Spinal cord (tissue), 10 donors: ENCODE results near the gene NPFFR2. TPM values are rescaled to one million over a fixed set of nuclear protein-coding genes. Genes with fewer than 3 reads are reported as not detected.
"Not testable (repeated sequence)": the region's sequence is repeated elsewhere in the genome, so short reads cannot be mapped to it uniquely, and the experiment has no call there.

Experiments used
- DNase-seq, 6 donors: peaks; one replicate each; pipeline versions ENCODE4 v3.0.0 to v3.0.0-alpha.2; 2013 to 2015; ENCODE audit warnings: low spot score in 6 of 6, low read depth in 4 of 6
- H3K27ac ChIP-seq: one replicate; pipeline ENCODE4 v1.5.1; 2013; ENCODE audit warnings: low read depth, low read length, control low read depth
- H3K27me3 ChIP-seq: one replicate; pipeline ENCODE4 v1.6.1; 2013; ENCODE audit warnings: low read length; ENCODE audit not compliant: control insufficient read depth, insufficient read depth
- H3K36me3 ChIP-seq: one replicate; pipeline ENCODE4 v1.6.1; 2013; ENCODE audit warnings: low read length; ENCODE audit not compliant: control insufficient read depth, insufficient read depth
- H3K4me1 ChIP-seq: one replicate; pipeline ENCODE4 v1.6.1; 2013; ENCODE audit warnings: low read length; ENCODE audit not compliant: control insufficient read depth, insufficient read depth
- H3K4me3 ChIP-seq: one replicate; pipeline ENCODE4 v1.5.1; 2013; ENCODE audit warnings: low read depth, low read length, control low read depth
- H3K9me3 ChIP-seq: one replicate; pipeline ENCODE4 v1.6.1; 2013; ENCODE audit warnings: low read length; ENCODE audit not compliant: control insufficient read depth, insufficient read depth
- WGBS: methylation state at CpG from one replicate; pipeline ENCODE4 v1.1.5; 2013; ENCODE audit warnings: missing lambda C conversion rate; ENCODE audit not compliant: insufficient coverage; 5-methylcytosine and 5-hydroxymethylcytosine counted together
- polyA plus RNA-seq, 2 donors: library from polyadenylated mRNA; unstranded; fragments of 120-200 nt; gene quantifications; one replicate each; pipeline ENCODE4 v1.2.1, GENCODE V29; 2013; ENCODE audit not compliant: insufficient read length in 2 of 2
- total RNA-seq, 2 donors: library from RNA; depleted of rRNA in 1 of 2; stranded (reverse); fragments of 120-200 nt in 1 of 2; fragments of >200 nt in 1 of 2; gene quantifications; one replicate each; pipeline versions ENCODE4 v1.2.3 to v1.2.4, GENCODE V29; 2013 to 2014
- donor health status: healthy.

NPFFR2 gene
- total and polyA plus RNA-seq, 4 donors, result 1.3 to 2.9 (median 1.7) TPM

DNA sequence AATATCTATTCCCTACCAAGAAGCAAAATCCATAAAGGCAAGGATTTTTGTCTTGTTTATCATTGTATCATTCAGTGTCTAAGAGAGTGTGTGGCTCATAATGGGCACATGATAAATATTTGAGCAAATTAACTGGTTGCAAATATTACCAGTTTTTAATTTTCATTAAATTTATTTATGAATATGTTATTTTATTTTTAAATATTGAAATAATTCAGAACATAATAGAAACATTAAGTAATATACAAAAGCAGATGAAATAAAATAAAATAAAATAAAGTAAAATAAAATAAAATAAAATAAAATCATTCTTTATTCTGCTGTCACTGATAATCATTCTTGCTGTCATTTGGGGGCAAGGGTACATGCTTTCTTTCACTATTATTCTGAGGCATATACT, 120.9 kb downstream of the NPFFR2 start:
- DNase-seq, result no peak
- H3K9me3 ChIP-seq, result no peaks in the 10 kb centered on the region
- no peak overlapping the region for H3K27ac ChIP-seq
- no peaks in the 10 kb centered on the region for H3K4me1 ChIP-seq
- H3K4me3 ChIP-seq, result no peak overlapping the region
- H3K36me3 ChIP-seq, result no peaks in the 10 kb centered on the region
- no peaks in the 10 kb centered on the region for H3K27me3 ChIP-seq

DNA sequence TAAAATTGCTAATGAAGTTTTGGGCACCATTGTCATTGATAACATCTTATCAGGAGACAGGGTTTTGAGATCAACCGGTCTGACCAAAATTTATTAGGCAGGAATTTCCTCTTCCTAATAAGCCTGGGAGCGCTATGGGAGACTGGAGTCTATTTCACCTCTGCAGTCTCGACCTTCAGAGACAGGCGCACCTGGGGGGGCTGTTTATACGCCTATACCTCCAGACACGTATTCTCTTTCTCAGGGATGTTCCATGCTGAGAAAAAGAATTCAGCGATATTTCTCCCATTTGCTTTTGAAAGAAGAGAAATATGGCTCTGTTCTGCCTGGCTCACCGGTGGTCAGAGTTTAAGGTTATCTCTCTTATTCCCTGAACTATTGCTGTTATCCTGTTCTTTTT, 121.8 kb downstream of the NPFFR2 start:
- not testable (repeated sequence) for H3K27me3 ChIP-seq, H3K27ac ChIP-seq, H3K4me1 ChIP-seq, H3K9me3 ChIP-seq, H3K36me3 ChIP-seq, DNase-seq, H3K4me3 ChIP-seq
- no CpG with 5 or more reads among the region's 8 CpGs for WGBS

DNA sequence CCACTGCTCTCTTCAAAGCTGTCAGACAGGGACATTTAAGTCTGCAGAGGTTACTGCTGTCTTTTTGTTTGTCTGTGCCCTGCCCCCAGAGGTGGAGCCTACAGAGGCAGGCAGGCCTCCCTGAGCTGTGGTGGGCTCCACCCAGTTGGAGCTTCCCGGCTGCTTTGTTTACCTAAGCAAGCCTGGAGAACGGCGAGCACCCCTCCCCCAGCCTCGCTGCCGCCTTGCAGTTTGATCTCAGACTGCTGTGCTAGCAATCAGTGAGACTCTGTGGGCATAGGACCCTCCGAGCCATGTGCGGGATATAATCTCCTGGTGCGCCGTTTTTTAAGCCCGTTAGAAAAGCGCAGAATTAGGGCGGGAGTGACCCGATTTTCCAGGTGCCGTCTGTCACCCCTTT, 137.5 kb downstream of the NPFFR2 start:
- H3K27ac ChIP-seq, H3K36me3 ChIP-seq, DNase-seq, H3K9me3 ChIP-seq, H3K4me1 ChIP-seq, H3K27me3 ChIP-seq, H3K4me3 ChIP-seq: not testable (repeated sequence)
- WGBS, result 93% methylated on average over 9 of the region's 14 CpGs

DNA sequence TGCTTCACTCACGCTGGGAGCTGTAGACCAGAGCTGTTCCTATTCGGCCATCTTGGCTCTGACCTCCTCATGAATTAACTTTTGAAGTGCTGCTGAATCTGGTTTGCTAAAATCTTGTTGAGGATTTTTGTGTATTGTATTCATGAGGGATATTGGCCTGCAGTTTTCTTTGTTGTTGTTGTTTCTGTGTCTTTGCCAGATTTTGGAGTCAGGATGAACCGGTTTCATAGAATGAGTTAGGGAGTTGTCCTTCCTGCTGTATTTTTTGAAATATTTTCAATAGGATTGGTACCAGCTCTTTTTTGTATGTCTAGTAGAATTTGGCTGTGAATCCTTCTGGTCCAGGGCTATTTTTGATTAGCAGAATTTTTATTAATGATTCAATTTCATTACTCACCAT, 138.1 kb downstream of the NPFFR2 start:
- Histone ChIP-seq H3K36me3 (no peaks in the 10 kb centered on the region), H3K27ac (no peak overlapping the region), H3K4me1 (no peaks in the 10 kb centered on the region), H3K9me3 (no peaks in the 10 kb centered on the region), H3K27me3 (no peaks in the 10 kb centered on the region), H3K4me3 (no peak overlapping the region)
- 100% methylated on average over 1 of the region's 3 CpGs for WGBS
- no peak for DNase-seq

DNA sequence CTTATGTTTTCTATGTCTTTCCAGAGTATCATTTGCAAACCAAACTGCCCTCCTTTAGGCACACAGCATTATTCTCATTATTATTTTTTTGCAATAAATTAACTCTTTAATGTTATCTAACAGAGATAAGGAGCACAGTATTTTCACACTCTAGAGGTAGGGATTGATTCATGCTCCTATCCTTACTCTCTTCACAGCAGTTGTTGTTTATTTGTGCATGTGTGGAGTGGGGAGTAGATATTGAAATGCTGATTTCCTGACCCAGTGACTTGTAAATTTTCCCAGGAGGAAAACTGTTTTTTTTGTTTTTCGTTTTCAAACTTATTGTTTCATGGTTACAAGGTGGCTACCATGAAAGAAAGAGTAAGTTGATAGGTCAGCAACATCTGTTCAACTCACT, 140.0 kb downstream of the NPFFR2 start:
- Histone ChIP-seq H3K4me3 (no peak overlapping the region), H3K9me3 (no peaks in the 10 kb centered on the region), H3K4me1 (no peaks in the 10 kb centered on the region), H3K36me3 (no peaks in the 10 kb centered on the region), H3K27me3 (no peaks in the 10 kb centered on the region), H3K27ac (no peak overlapping the region)
- no peak for DNase-seq
- no CpG with 5 or more reads among the region's 1 CpG for WGBS

DNA sequence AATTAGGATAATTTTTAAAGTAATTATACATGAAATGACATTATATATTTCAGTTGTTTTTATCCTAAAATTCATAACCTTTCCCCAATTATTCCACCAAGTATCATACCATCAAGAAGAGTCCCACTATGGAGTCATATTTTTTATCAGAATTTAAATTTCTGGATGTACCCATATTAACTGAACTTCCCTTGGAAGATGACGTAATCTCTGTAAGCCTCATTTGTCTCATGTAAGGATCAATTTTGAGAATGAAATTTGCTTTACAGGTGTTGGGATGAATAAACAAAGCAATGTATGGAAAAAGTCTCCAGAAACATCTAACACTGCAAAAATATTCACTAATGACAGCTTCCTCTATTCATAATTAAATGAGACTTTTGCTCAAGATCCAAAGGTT, 147.5 kb downstream of the NPFFR2 start:
- Histone ChIP-seq H3K4me1 (no peaks in the 10 kb centered on the region), H3K9me3 (no peaks in the 10 kb centered on the region), H3K36me3 (no peaks in the 10 kb centered on the region), H3K27me3 (no peaks in the 10 kb centered on the region), H3K4me3 (no peak overlapping the region), H3K27ac (no peak overlapping the region)
- no CpG with 5 or more reads among the region's 1 CpG for WGBS
- DNase-seq, result no peak

DNA sequence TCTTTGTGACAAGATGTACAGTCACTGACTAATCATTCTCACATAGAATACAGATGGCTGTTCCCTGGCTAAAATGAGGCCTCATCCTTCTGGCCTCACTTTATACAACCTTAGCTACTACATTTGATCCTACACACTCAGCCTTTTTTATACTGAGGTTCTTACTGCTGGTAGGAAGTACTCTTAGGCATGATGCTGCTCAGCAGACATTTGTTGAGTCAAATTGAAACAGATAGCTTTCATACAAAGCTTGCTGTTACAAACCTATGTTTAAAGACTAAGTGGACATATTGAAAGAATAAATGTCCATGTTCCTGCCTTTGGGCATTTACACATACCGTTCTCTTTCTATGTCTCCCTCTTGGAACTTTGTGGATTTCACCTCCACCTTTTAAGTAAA, 154.9 kb downstream of the NPFFR2 start:
- no peak for DNase-seq
- Histone ChIP-seq H3K27ac (no peak overlapping the region), H3K4me1 (no peaks in the 10 kb centered on the region), H3K9me3 (no peaks in the 10 kb centered on the region), H3K4me3 (no peak overlapping the region), H3K36me3 (no peaks in the 10 kb centered on the region), H3K27me3 (no peaks in the 10 kb centered on the region)
- 100% methylated on average over 1 of the region's 1 CpG for WGBS

DNA sequence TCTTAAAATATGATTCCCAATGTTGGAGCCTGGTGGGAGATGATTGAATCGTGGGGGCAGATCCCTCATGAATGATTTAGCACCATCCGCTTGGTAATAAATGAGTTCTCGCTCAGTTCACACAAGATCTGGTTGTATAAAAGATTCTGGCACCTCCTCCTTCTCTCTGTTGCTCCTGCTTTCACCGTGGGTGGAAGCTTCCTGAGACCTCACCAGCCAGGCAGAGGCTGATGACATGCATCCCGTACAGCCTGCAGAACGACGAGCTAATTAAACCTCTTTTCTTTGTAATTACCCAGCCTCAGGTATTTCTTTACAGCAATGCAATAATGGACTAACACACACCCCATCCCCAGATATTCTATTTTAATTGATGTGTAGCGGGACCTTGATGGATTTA, 162.2 kb downstream of the NPFFR2 start:
- DNase-seq, result no peak
- no peaks in the 10 kb centered on the region for H3K9me3 ChIP-seq
- H3K27me3 ChIP-seq, result no peaks in the 10 kb centered on the region
- no peaks in the 10 kb centered on the region for H3K36me3 ChIP-seq
- no peak overlapping the region for H3K27ac ChIP-seq
- H3K4me3 ChIP-seq, result no peak overlapping the region
- 87% methylated on average over 3 of the region's 8 CpGs for WGBS
- no peaks in the 10 kb centered on the region for H3K4me1 ChIP-seq

DNA sequence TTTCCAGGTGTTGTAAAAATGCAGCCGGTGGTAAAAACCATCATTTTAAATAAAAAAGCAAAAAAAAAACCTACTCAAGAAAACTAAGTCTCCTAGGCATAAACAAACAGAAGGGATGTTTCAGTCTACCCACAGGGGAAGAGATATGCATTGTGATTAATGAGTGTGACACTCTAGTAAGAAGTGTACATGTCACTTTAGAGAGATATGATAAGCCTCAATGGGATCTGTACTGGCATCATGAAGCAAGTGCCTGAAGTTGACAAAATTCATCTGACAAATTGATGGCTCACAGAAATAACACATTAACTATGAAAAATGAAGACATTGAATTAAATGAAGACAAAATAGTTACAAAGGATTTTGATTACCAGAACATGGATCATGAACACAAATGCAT, 162.7 kb downstream of the NPFFR2 start:
- no peaks in the 10 kb centered on the region for H3K4me1 ChIP-seq
- H3K9me3 ChIP-seq, result no peaks in the 10 kb centered on the region
- H3K27me3 ChIP-seq, result no peaks in the 10 kb centered on the region
- no peak overlapping the region for H3K4me3 ChIP-seq
- DNase-seq, result no peak
- H3K27ac ChIP-seq, result no peak overlapping the region
- WGBS, result no CpG with 5 or more reads among the region's 1 CpG
- H3K36me3 ChIP-seq, result no peaks in the 10 kb centered on the region
